Parathyroid adenoma (tissue), 2 donors: ENCODE data around the gene FBXO46.
A peak's percentile ranks its signal among the peaks of the same experiment; 100 is the strongest.

Experiments used
- H2AFZ ChIP-seq: fragments of 300-600 bp; sonication (generic); one replicate; pipeline ENCODE4 v1.7.0; 2017; ENCODE audit warnings: antibody characterized with exemption, mild to moderate bottlenecking
- H3K27ac ChIP-seq: fragments of 300-600 bp; sonication (generic); one replicate; pipeline ENCODE4 v1.7.0; 2017
- H3K27me3 ChIP-seq: fragments of 300-600 bp; sonication (generic); one replicate; pipeline ENCODE4 v1.7.0; 2017; ENCODE audit warnings: low read length; ENCODE audit not compliant: control insufficient read depth, insufficient read depth
- H3K36me3 ChIP-seq: fragments of 300-600 bp; sonication (generic); one replicate; pipeline ENCODE4 v1.7.0; 2017; ENCODE audit warnings: low read length; ENCODE audit not compliant: control insufficient read depth, insufficient read depth
- H3K4me1 ChIP-seq: fragments of 300-600 bp; sonication (generic); one replicate; pipeline ENCODE4 v1.7.0; 2017; ENCODE audit warnings: control low read depth
- H3K4me2 ChIP-seq: fragments of 300-600 bp; sonication (generic); one replicate; pipeline ENCODE4 v1.7.0; 2017; ENCODE audit warnings: low read length
- H3K4me3 ChIP-seq: fragments of 300-600 bp; sonication (generic); one replicate; pipeline ENCODE4 v1.7.0; 2017; ENCODE audit warnings: low read depth, low read length
- H3K79me2 ChIP-seq: fragments of 300-600 bp; sonication (generic); one replicate; pipeline ENCODE4 v1.7.0; 2017; ENCODE audit warnings: control low read depth
- H3K9ac ChIP-seq: fragments of 300-600 bp; sonication (generic); one replicate; pipeline ENCODE4 v1.7.0; 2017; ENCODE audit warnings: mild to moderate bottlenecking
- H3K9me3 ChIP-seq: fragments of 300-600 bp; sonication (generic); one replicate; pipeline ENCODE4 v1.7.0; 2017; ENCODE audit warnings: low read length; ENCODE audit not compliant: control insufficient read depth
- TF ChIP-seq, protein P1 (sequence below): fragments of 300-600 bp; sonication (generic); IDR thresholded peaks from one replicate; pipeline ENCODE4 v1.7.0; 2017; ENCODE audit warnings: antibody characterized with exemption, mild to moderate bottlenecking
- donor health status: primary hyperparathyroidism.

The FBXO46 gene

DNA sequence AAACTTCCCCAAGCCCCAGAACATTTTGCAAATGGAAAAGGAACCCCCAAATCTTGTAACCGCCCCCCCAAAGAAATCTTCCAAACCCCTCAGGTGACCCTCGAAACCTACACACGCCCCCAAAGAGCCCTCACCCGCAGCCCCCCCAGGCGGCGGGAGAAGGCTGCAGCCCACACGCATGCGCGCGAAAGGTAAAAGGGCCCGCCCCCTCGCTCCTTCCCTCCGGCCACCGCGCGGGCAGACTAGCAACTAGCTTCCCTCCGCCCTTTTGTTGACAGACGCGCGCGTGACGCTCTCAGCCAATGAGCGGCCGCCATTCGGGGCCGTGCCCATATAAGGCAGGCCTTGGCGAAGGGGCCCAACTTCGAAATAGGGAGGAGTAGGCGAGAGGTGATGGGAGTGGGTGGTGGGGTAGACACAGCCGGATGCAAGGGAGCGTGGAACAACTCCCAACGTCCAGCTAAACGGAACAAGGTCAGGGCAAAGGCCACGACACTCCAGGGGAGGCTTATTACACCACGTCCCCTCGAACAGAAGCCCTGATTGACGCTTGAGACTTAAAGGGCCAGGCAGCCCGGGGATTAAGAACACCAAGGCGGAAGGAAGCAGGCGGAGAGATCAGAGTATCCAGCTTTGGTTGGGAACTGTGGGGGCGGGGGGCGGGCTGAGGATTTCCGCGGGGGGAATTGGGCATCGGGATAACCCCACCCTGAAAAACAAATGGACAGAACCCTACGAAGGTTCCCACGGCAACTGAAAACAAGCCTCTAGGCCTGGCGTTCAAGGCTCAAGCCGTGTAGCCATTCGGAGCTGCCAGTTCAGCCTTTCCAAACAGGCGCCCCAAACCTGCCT lies 13.3 kb downstream of the FBXO46 start:
- Histone ChIP-seq H3K4me1 (peaks cover 13% of the 10 kb centered on the region), H3K4me2 (peak overlapping the region; percentile 82), H3K27ac (peak overlapping the region; percentile 99), H3K36me3 (no peaks in the 10 kb centered on the region), H3K9ac (peak overlapping the region; percentile 59), H3K27me3 (no peaks in the 10 kb centered on the region), H3K79me2 (peaks cover 14% of the 10 kb centered on the region), H3K4me3 (peak overlapping the region; percentile 86), H2AFZ (peak overlapping the region; percentile 68), H3K9me3 (no peaks in the 10 kb centered on the region)
- TF ChIP-seq, protein P1, sequence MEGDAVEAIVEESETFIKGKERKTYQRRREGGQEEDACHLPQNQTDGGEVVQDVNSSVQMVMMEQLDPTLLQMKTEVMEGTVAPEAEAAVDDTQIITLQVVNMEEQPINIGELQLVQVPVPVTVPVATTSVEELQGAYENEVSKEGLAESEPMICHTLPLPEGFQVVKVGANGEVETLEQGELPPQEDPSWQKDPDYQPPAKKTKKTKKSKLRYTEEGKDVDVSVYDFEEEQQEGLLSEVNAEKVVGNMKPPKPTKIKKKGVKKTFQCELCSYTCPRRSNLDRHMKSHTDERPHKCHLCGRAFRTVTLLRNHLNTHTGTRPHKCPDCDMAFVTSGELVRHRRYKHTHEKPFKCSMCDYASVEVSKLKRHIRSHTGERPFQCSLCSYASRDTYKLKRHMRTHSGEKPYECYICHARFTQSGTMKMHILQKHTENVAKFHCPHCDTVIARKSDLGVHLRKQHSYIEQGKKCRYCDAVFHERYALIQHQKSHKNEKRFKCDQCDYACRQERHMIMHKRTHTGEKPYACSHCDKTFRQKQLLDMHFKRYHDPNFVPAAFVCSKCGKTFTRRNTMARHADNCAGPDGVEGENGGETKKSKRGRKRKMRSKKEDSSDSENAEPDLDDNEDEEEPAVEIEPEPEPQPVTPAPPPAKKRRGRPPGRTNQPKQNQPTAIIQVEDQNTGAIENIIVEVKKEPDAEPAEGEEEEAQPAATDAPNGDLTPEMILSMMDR, result peak; percentile 60

DNA sequence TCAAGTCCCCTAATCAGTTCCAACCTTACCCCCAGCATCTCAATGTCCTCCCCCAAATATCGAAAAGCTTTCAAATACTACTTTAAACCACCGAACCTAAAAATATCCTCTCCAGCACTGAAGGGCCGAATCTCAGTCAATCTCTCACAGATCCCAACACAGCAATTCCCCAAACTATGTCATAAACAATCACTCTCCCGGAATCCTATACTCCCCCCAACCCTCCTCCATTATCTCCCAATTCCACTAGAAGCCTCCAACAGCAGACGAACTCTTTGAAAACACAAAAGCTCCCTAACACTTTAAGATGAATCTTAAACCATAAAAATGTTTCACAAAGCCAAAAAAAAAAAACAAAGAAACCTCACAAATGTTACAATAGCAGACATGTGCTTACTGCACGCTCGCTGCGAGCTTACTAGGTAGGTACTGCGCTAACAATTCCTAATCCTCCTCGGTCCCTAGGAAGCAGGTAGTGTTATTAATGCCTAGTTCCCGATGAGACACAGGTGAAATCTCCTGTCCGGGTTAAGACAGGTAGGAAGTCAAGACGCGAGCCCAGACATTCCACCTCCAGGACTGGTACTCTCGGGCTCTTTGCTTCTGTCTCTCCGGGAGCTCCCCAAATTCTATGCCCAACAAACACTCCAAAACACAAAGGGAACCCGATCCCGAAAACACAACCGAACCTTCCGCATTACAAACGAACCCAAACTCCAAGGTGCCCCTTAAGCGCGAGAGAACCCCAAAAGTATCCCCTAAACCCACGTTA lies 14.2 kb downstream of the FBXO46 start:
- Histone ChIP-seq H3K4me1 (peaks cover 13% of the 10 kb centered on the region), H3K9ac (peak overlapping the region; percentile 59)

DNA sequence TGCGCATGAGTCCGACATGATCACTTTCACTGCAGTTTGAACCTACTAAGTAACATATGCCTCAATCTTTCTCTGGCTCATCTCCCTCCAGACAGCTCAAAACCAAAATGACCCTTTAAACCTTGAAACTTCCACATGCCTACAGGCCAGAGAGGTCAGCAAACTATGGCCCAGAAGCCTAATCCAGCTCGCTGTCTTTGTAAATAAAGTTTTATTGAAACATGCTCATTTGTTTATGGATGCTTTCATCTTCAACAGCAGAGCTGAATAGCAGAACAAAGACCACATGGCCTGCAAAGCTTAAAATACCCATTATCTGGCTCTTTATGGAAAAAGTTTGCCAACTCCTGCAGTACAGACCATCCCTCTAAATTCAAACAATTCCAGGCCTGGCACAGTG lies 15.6 kb downstream of the FBXO46 start:
- H2AFZ ChIP-seq, result no peak overlapping the region
- H3K79me2 ChIP-seq, result peaks cover 18% of the 10 kb centered on the region
- no peaks in the 10 kb centered on the region for H3K27me3 ChIP-seq
- H3K4me3 ChIP-seq, result no peak overlapping the region
- H3K4me2 ChIP-seq, result no peak overlapping the region
- H3K27ac ChIP-seq, result no peak overlapping the region
- peaks cover 13% of the 10 kb centered on the region for H3K4me1 ChIP-seq
- no peaks in the 10 kb centered on the region for H3K9me3 ChIP-seq
- no peaks in the 10 kb centered on the region for H3K36me3 ChIP-seq
- no peak overlapping the region for H3K9ac ChIP-seq
- TF ChIP-seq, protein P1, result no peak

More for the DNA sequence above, 14.2 kb downstream of the FBXO46 start:
- Histone ChIP-seq H3K27ac (peak overlapping the region; percentile 99), H3K9me3 (no peaks in the 10 kb centered on the region), H3K79me2 (peaks cover 16% of the 10 kb centered on the region), H3K4me3 (peak overlapping the region; percentile 86), H3K27me3 (no peaks in the 10 kb centered on the region), H2AFZ (peak overlapping the region; percentile 68), H3K36me3 (no peaks in the 10 kb centered on the region), H3K4me2 (peak overlapping the region; percentile 74)
- TF ChIP-seq, protein P1, result no peak

DNA sequence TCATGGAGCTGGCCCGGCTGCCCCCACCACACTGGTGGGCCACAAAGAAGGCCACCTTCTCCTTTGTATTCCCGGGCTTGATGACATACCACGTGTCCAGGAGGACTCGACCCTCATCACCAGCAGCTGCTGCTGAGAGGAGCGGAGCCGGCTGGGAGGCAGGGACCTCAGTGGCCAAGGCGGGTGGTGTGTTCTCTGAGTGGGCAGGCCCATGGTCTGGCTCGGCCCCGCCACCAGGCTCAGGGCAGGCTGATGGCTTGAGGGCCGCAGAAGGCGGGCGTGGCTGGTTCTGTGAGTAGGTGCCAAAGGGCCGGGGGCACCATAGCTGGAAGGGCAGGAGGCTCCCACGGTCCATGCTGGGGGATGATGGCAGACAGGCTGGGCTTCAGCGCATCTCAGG lies 17.6 kb downstream of the FBXO46 start:
- Histone ChIP-seq H2AFZ (no peak overlapping the region), H3K9ac (no peak overlapping the region), H3K4me3 (no peak overlapping the region), H3K36me3 (no peaks in the 10 kb centered on the region), H3K9me3 (no peaks in the 10 kb centered on the region), H3K27ac (no peak overlapping the region), H3K27me3 (no peaks in the 10 kb centered on the region), H3K4me1 (peaks cover 13% of the 10 kb centered on the region), H3K4me2 (no peak overlapping the region), H3K79me2 (peaks cover 18% of the 10 kb centered on the region)
- TF ChIP-seq, protein P1, result no peak
